DND-41 (cell line): ENCODE results near the gene TTC23.

ENCODE experiments used
- ATAC-seq: fragments of 200-7000 bp; cut with Tn5 transposase; 3 replicates; pipeline ENCODE4 v1.9.1; 2021; ENCODE audit warnings: low read depth; ENCODE audit not compliant: insufficient read depth
- DNase-seq: peaks from one replicate; pipeline ENCODE4 v3.0.0-alpha.2; 2020
- H2AFZ ChIP-seq: 2 replicates; pipeline ENCODE4 v1.6.0; 2012; ENCODE audit warnings: low read depth, low read length
- H3K27ac ChIP-seq: 2 replicates; pipeline ENCODE4 v1.5.1; 2012; ENCODE audit warnings: low read length, inconsistent platforms
- H3K27me3 ChIP-seq: fragments of 200-600 bp; sonication (generic); 2 replicates; pipeline ENCODE4 v1.6.0; 2012; ENCODE audit warnings: low read length, mild to moderate bottlenecking, inconsistent platforms; ENCODE audit not compliant: insufficient read depth, poor library complexity
- H3K36me3 ChIP-seq: 2 replicates; pipeline ENCODE4 v1.5.1; 2012; ENCODE audit warnings: low read length, inconsistent platforms; ENCODE audit not compliant: insufficient read depth
- H3K4me1 ChIP-seq: 2 replicates; pipeline ENCODE4 v1.5.1; 2012; ENCODE audit warnings: mild to moderate bottlenecking, low read length; ENCODE audit not compliant: insufficient read depth
- H3K4me2 ChIP-seq: 2 replicates; pipeline ENCODE4 v1.6.0; 2012; ENCODE audit warnings: mild to moderate bottlenecking, moderate library complexity, low read length, inconsistent platforms; ENCODE audit not compliant: insufficient read depth
- H3K4me3 ChIP-seq, 2 experiments: fragments of 200-600 bp in 1 of 2; shearing (Covaris generic) in 1 of 2; 2 replicates each; pipeline ENCODE4 v1.5.1; 2012 to 2016; ENCODE audit warnings: inconsistent platforms in 2 of 2, low read length in 2 of 2, mild to moderate bottlenecking in 2 of 2, low read depth in 1 of 2, moderate library complexity in 1 of 2
- H3K79me2 ChIP-seq: 2 replicates; pipeline ENCODE4 v1.6.0; 2012; ENCODE audit warnings: low read length, inconsistent platforms; ENCODE audit not compliant: insufficient read depth
- H3K9ac ChIP-seq: 2 replicates; pipeline ENCODE4 v1.6.0; 2012; ENCODE audit warnings: low read depth, mild to moderate bottlenecking, inconsistent platforms, low read length, moderate library complexity
- H3K9me3 ChIP-seq: 2 replicates; pipeline ENCODE4 v1.5.1; 2012; ENCODE audit warnings: low read length, moderate library complexity, mild to moderate bottlenecking, inconsistent platforms; ENCODE audit not compliant: insufficient read depth, severe bottlenecking
- H4K20me1 ChIP-seq: 2 replicates; pipeline ENCODE4 v1.6.0; 2012; ENCODE audit warnings: low read length; ENCODE audit not compliant: insufficient read depth
- EZH2 ChIP-seq: IDR thresholded peaks from 3 replicates; pipeline ENCODE4 v1.6.1; 2012; ENCODE audit warnings: borderline replicate concordance, low read depth, mild to moderate bottlenecking, moderate library complexity, low read length, inconsistent platforms; ENCODE audit not compliant: severe bottlenecking
- TF ChIP-seq, protein P1 (sequence below): IDR thresholded peaks from 2 replicates; pipeline ENCODE4 v1.5.1; 2012; ENCODE audit warnings: borderline replicate concordance, low read length, moderate library complexity, mild to moderate bottlenecking; ENCODE audit not compliant: poor library complexity, severe bottlenecking; ENCODE audit errors: extremely low read depth

The TTC23 gene

DNA sequence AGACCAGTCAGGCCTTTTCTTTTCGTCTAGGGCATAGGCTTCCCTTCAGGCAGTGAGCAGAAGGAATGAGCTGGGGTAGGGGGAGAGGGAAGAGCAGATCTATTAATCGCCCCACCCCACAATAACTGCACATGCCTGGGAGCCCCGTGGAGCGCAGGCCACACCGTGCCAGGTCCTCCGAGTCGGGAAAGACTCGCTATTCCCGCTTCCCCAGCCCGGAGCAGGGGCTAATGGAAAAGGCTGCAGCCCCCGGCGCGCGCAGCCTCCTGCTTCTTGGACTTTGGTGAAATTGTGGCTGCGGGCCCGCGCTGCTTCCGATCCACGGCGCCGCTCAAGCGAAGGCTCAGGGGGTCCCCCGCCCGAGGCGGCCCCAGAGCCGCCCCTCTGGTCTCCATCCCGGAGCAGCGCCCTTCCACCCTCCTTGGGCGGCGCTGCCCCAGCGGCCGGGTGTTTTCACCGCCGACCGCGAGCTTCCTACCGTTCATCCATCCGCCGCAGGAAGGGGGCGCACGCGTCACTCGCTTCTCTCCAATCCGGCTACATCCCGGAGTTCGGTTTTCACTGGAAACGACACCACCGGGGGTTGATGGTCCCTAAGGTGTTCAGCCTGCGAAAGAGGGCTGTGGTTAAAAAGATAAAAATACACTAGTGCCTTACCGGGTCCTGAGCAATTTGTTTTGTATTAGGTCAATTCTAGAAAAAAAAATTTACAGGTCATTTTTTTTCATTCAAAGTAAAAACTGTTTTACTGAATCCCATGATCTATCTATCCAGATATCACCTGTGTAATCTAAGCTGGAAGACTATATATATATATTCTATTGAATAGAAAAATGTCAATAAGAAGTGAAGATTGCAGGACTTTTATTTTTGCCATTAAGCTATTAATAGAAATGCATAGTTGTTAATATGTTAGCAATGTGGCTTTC is 148.9 kb downstream of the TTC23 start:
- H3K9ac ChIP-seq: no peak overlapping the region
- peak overlapping the region; percentile 33; the same call in 1 of the 2 replicates for H3K4me2 ChIP-seq
- DNase-seq (peak; percentile 58), ATAC-seq (peak; percentile 77)
- no peaks in the 10 kb centered on the region for H3K9me3 ChIP-seq
- no peak overlapping the region for H3K27ac ChIP-seq
- no peaks in the 10 kb centered on the region for H3K79me2 ChIP-seq
- H3K4me1 ChIP-seq: peaks cover 8% of the 10 kb centered on the region; the same call in 1 of the 2 replicates
- TF ChIP-seq EZH2: no peak
- TF ChIP-seq, protein P1, sequence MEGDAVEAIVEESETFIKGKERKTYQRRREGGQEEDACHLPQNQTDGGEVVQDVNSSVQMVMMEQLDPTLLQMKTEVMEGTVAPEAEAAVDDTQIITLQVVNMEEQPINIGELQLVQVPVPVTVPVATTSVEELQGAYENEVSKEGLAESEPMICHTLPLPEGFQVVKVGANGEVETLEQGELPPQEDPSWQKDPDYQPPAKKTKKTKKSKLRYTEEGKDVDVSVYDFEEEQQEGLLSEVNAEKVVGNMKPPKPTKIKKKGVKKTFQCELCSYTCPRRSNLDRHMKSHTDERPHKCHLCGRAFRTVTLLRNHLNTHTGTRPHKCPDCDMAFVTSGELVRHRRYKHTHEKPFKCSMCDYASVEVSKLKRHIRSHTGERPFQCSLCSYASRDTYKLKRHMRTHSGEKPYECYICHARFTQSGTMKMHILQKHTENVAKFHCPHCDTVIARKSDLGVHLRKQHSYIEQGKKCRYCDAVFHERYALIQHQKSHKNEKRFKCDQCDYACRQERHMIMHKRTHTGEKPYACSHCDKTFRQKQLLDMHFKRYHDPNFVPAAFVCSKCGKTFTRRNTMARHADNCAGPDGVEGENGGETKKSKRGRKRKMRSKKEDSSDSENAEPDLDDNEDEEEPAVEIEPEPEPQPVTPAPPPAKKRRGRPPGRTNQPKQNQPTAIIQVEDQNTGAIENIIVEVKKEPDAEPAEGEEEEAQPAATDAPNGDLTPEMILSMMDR: peak; percentile 48
- no peaks in the 10 kb centered on the region for H3K27me3 ChIP-seq
- no peaks in the 10 kb centered on the region for H4K20me1 ChIP-seq
- H2AFZ ChIP-seq: no peak overlapping the region
- H3K4me3 ChIP-seq: no peak overlapping the region
- no peaks in the 10 kb centered on the region for H3K36me3 ChIP-seq

DNA sequence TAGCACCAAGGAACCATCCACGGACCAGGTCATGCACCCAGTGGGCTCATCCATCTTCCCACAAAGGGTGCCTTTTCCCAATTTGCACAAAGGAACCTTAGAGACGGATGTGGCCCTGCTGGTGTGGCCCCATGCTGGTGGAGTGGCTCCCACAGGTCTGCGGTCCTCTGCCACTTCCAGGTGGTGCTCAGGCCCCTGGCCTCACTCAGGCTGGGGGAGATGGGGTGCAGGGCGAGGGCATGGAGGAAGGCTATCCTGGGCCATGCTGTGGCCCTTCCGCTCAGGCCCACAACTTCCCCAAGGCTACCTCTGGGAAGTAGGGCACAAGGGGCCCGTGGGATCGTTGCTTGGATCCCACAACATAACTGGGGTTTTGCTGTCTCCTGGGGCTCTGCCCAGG is 149.7 kb downstream of the TTC23 start:
- Histone ChIP-seq H2AFZ (no peak overlapping the region), H3K27me3 (no peaks in the 10 kb centered on the region)
- ATAC-seq: no peak

DNA sequence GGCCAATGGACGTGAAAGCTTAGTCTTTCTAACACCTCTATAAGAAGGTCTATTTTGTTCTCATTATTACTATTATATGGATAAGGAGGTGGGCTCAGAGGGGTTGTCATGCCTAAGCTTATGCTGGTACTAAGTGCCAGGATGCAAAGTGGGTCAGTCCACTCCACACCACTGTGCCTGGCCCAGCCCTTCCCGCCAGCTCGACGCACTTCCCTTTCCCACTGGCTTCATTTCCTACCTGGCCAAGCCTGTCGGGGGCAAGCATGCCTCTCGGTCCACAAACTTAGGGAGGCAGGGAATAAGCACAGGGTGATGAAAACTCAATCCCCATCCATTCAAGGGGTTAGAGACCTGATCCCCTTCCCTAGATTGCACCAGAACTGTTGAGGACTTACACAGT is 150.4 kb downstream of the TTC23 start:
- Histone ChIP-seq H4K20me1 (no peaks in the 10 kb centered on the region), H3K27ac (no peak overlapping the region), H3K4me3 (no peak overlapping the region), H3K4me1 (peaks cover 8% of the 10 kb centered on the region; the same call in 1 of the 2 replicates), H3K79me2 (no peaks in the 10 kb centered on the region), H3K36me3 (no peaks in the 10 kb centered on the region), H3K4me2 (no peak overlapping the region), H3K9me3 (no peaks in the 10 kb centered on the region), H2AFZ (no peak overlapping the region), H3K27me3 (no peaks in the 10 kb centered on the region), H3K9ac (no peak overlapping the region)
- ATAC-seq: no peak
- no peak for TF ChIP-seq EZH2
- TF ChIP-seq, protein P1: no peak
- DNase-seq: no peak

More for the DNA sequence above, 149.7 kb downstream of the TTC23 start:
- no peak overlapping the region for H3K9ac ChIP-seq
- H3K27ac ChIP-seq: no peak overlapping the region
- H3K79me2 ChIP-seq: no peaks in the 10 kb centered on the region
- H3K9me3 ChIP-seq: no peaks in the 10 kb centered on the region
- DNase-seq: no peak
- TF ChIP-seq, protein P1: no peak
- no peak for TF ChIP-seq EZH2
- no peak overlapping the region for H3K4me3 ChIP-seq
- H3K4me2 ChIP-seq: no peak overlapping the region
- no peaks in the 10 kb centered on the region for H3K36me3 ChIP-seq
- no peaks in the 10 kb centered on the region for H4K20me1 ChIP-seq
- H3K4me1 ChIP-seq: peaks cover 8% of the 10 kb centered on the region; the same call in 1 of the 2 replicates
